B cell (primary cell): Measurements from ENCODE around the gene MARCKS.

Experiments used
- EZH2 ChIP-seq: IDR thresholded peaks from 2 replicates; pipeline ENCODE4 v1.6.1; 2012; ENCODE audit warnings: borderline replicate concordance, low read depth, mild to moderate bottlenecking, moderate library complexity, low read length; ENCODE audit not compliant: insufficient read depth, poor library complexity, severe bottlenecking
- TF ChIP-seq, protein P1 (sequence below): fragments of 200-600 bp; IDR thresholded peaks from one replicate; pipeline ENCODE4 v1.8.0; 2022; ENCODE audit warnings: antibody characterized with exemption, mild to moderate bottlenecking

DNA sequence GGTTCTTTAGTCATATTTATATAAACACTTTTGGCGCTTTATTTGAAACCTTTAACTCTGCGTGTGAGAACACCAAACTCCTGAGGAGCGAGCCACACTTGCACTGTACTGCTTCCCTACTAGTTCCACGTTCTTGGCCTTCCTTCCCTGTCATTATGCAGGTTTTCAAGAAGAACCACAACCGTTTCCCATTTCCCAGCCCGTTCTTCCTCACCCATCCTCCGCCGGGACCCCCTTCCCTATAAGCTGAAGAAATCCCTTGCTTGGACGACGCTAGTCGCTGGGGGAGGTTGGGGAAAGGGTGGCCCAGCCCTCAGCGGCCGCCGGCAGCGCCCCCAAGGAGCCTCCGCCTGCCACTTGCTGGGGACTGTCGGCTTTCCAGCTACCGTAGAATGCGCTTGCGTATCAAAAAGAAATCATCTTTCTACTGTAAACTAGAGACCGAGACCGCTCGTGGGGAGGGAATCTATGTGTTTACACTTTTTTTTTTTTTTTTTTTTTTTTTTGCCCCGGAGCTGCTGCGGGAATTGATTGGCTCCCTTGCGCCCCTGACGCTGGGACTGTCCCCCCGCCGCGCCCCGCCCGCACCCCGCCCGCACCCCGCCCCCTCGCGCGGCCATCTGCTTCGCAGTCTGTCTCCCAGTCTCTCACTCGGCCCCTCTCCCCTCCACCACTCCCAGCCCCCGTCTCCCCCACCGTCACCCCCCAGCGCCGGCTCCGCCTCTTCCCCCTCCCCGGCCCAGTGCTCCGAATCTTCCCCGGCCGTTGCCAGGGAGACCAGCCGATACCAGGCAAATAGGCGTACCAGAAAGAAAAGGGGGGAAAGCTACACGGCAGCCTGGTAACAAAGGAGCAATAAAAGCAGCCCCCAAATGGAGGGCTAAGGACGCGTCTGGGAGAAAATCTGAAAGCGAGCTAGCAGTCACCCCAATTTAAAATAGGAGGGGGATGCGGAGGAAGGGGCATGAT, 2.3 kb upstream of the MARCKS start:
- TF ChIP-seq, protein P1, sequence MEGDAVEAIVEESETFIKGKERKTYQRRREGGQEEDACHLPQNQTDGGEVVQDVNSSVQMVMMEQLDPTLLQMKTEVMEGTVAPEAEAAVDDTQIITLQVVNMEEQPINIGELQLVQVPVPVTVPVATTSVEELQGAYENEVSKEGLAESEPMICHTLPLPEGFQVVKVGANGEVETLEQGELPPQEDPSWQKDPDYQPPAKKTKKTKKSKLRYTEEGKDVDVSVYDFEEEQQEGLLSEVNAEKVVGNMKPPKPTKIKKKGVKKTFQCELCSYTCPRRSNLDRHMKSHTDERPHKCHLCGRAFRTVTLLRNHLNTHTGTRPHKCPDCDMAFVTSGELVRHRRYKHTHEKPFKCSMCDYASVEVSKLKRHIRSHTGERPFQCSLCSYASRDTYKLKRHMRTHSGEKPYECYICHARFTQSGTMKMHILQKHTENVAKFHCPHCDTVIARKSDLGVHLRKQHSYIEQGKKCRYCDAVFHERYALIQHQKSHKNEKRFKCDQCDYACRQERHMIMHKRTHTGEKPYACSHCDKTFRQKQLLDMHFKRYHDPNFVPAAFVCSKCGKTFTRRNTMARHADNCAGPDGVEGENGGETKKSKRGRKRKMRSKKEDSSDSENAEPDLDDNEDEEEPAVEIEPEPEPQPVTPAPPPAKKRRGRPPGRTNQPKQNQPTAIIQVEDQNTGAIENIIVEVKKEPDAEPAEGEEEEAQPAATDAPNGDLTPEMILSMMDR: no peak
- TF ChIP-seq EZH2: no peak
